Measurements from ENCODE around the gene TXNRD2. TPM values are rescaled to one million over a fixed set of nuclear protein-coding genes. Genes with fewer than 3 reads are reported as not detected.

Gene TXNRD2
- total RNA-seq, 1 donor from 2014 or later, result 50.4 TPM

- no peak for TF ChIP-seq CTCF (IDR thresholded peaks at IDR 0.05; ENCODE audit: insufficient read depth, low read length, poor library complexity, severe bottlenecking)
- no peaks in the 10 kb centered on the region for H3K27me3 ChIP-seq (ENCODE audit: control insufficient read depth, insufficient read depth, low read length)
- no peak overlapping the region for H3K4me3 ChIP-seq (ENCODE audit: low read depth, low read length)
- no peaks in the 10 kb centered on the region for H3K36me3 ChIP-seq (ENCODE audit: control insufficient read depth, insufficient read depth, low read length)
- DNase-seq (ENCODE audit: low read depth), result no peak
Observed at GRCh38 chr22:19904174-19904856, 37.3 kb downstream of the TXNRD2 start.

- no peaks in the 10 kb centered on the region for H3K27me3 ChIP-seq (ENCODE audit: control insufficient read depth, insufficient read depth, low read length)
- H3K36me3 ChIP-seq (ENCODE audit: control insufficient read depth, insufficient read depth, low read length), result no peaks in the 10 kb centered on the region
- no peak overlapping the region for H3K4me3 ChIP-seq (ENCODE audit: low read depth, low read length)
- no peak for TF ChIP-seq CTCF (IDR thresholded peaks at IDR 0.05; ENCODE audit: insufficient read depth, low read length, poor library complexity, severe bottlenecking)
- no peak for DNase-seq (ENCODE audit: low read depth)
Observed at GRCh38 chr22:19903513-19903912, 38.1 kb downstream of the TXNRD2 start.

GRCh38 chr22:19903031-19903430 lies 38.6 kb downstream of the TXNRD2 start:
- DNase-seq (ENCODE audit: low read depth), result no peak
- no peak overlapping the region for H3K4me3 ChIP-seq (ENCODE audit: low read depth, low read length)
- no peaks in the 10 kb centered on the region for H3K27me3 ChIP-seq (ENCODE audit: control insufficient read depth, insufficient read depth, low read length)
- TF ChIP-seq CTCF (IDR thresholded peaks at IDR 0.05; ENCODE audit: insufficient read depth, low read length, poor library complexity, severe bottlenecking), result no peak
- no peaks in the 10 kb centered on the region for H3K36me3 ChIP-seq (ENCODE audit: control insufficient read depth, insufficient read depth, low read length)

- no peak for TF ChIP-seq CTCF (IDR thresholded peaks at IDR 0.05; ENCODE audit: insufficient read depth, low read length, poor library complexity, severe bottlenecking)
- Histone ChIP-seq H3K27me3 (ENCODE audit: control insufficient read depth, insufficient read depth, low read length) (no peaks in the 10 kb centered on the region), H3K4me3 (ENCODE audit: low read depth, low read length) (no peak overlapping the region), H3K36me3 (ENCODE audit: control insufficient read depth, insufficient read depth, low read length) (no peaks in the 10 kb centered on the region)
- DNase-seq (ENCODE audit: low read depth), result no peak
Observed at GRCh38 chr22:19902245-19902715, 39.3 kb downstream of the TXNRD2 start.

GRCh38 chr22:19901577-19902244 lies 39.9 kb downstream of the TXNRD2 start:
- Histone ChIP-seq H3K4me3 (ENCODE audit: low read depth, low read length) (no peak overlapping the region), H3K36me3 (ENCODE audit: control insufficient read depth, insufficient read depth, low read length) (no peaks in the 10 kb centered on the region), H3K27me3 (ENCODE audit: control insufficient read depth, insufficient read depth, low read length) (no peaks in the 10 kb centered on the region)
- no peak for DNase-seq (ENCODE audit: low read depth)
- TF ChIP-seq CTCF (IDR thresholded peaks at IDR 0.05; ENCODE audit: insufficient read depth, low read length, poor library complexity, severe bottlenecking), result no peak
